Measurements from ENCODE around the gene HNRNPA0. TPM values are rescaled to one million over a fixed set of nuclear protein-coding genes. Genes with fewer than 3 reads are reported as not detected.

The HNRNPA0 gene
- total RNA-seq, 1 experiment from 2014 or later, result 68.5 TPM

GRCh38 chr5:137743031-137743640, 11.0 kb downstream of the HNRNPA0 start:
- Mint-ChIP-seq H3K27me3 (ENCODE audit: low read depth) (no peaks in the 10 kb centered on the region), H3K9me3 (no peaks in the 10 kb centered on the region; a peak in 1 of 5 replicates), H3K4me1 (peaks cover 5 to 9% of the 10 kb centered on the region in 2 experiments; a peak in 3 of 4 replicates), H3K27ac (no peak overlapping the region), H3K4me3 (no peak overlapping the region), H3K36me3 (ENCODE audit: insufficient read depth in 1 of 3, low read depth in 3 of 3) (peaks cover 0 to 2% (median 0%) of the 10 kb centered on the region in 3 experiments; a peak in 1 of 7 replicates)
- no peaks in the 10 kb centered on the region for H3K79me2 ChIP-seq (ENCODE audit: insufficient read depth, low read length)
- H3K23me2 ChIP-seq (ENCODE audit: insufficient read length, low read depth, low read length, poor library complexity, severe bottlenecking), result no peaks in the 10 kb centered on the region
- H3K18ac ChIP-seq (ENCODE audit: insufficient read length, low read depth, low read length), result no peak overlapping the region
- no peak overlapping the region for H3K14ac ChIP-seq (ENCODE audit: insufficient read depth, low read length)
- H3K23ac ChIP-seq (ENCODE audit: insufficient read length, low read depth, low read length), result no peak overlapping the region
- H3K4ac ChIP-seq (ENCODE audit: low read depth, low read length), result no peak overlapping the region
- no peak overlapping the region for H3K56ac ChIP-seq (ENCODE audit: insufficient read length, low read depth, low read length)
- no peak overlapping the region for H3T11ph ChIP-seq (ENCODE audit: low read length)
- H3K9me3 ChIP-seq (ENCODE audit: control insufficient read depth, low read depth, low read length), result no peaks in the 10 kb centered on the region
- no peaks in the 10 kb centered on the region for H4K20me1 ChIP-seq (ENCODE audit: control insufficient read depth, insufficient read depth, insufficient read length)
- H3K27me3 ChIP-seq (ENCODE audit: insufficient read depth, low read length), result no peaks in the 10 kb centered on the region
- no peaks in the 10 kb centered on the region; the same call in 1 of the 2 replicates for H3K4me1 ChIP-seq (ENCODE audit: insufficient read depth, low read length)
- peak; percentile 80 for TF ChIP-seq CTCF (conservative IDR thresholded peaks at IDR 0.05)
- H4K91ac ChIP-seq (ENCODE audit: insufficient read length, low read depth, low read length), result no peak overlapping the region
- H2AK5ac ChIP-seq (ENCODE audit: insufficient read length, low read length), result no peak overlapping the region
- H2BK12ac ChIP-seq (ENCODE audit: insufficient read length, low read depth, low read length), result no peak overlapping the region
- no peak overlapping the region for H2BK5ac ChIP-seq (ENCODE audit: insufficient read length, low read length)
- no peaks in the 10 kb centered on the region for H3K79me1 ChIP-seq (ENCODE audit: insufficient read depth, low read depth, low read length, poor library complexity, severe bottlenecking)
- H3K9ac ChIP-seq (ENCODE audit: extremely low read depth, insufficient read length, low read length), result no peak overlapping the region
- no peak overlapping the region for H4K8ac ChIP-seq (replicated peaks; ENCODE audit: insufficient read length, low read depth, low read length)
- H3K27ac ChIP-seq (ENCODE audit: insufficient read length, low read depth, low read length), result no peak overlapping the region
- H2BK20ac ChIP-seq (ENCODE audit: low read depth, low read length, poor library complexity, severe bottlenecking), result no peak overlapping the region
- no peak overlapping the region for H2AFZ ChIP-seq (ENCODE audit: low read length)
- H4K5ac ChIP-seq (ENCODE audit: insufficient read length, low read depth, low read length), result no peak overlapping the region
- no peak overlapping the region for H2BK15ac ChIP-seq (ENCODE audit: low read depth, low read length)
- no peak overlapping the region for H3K4me2 ChIP-seq (ENCODE audit: insufficient read depth, insufficient read length, low read length)
- H2BK120ac ChIP-seq (ENCODE audit: low read depth, low read length, poor library complexity, severe bottlenecking), result no peak overlapping the region
- no CpG with 5 or more reads among the region's 4 CpGs for WGBS (ENCODE audit: extremely low coverage, insufficient read length, low lambda C conversion rate)
- DNase-seq, result peak; percentile 71
